Upper lobe of left lung (tissue), 6 donors: ENCODE results near the gene CARMIL1. TPM values are rescaled to one million over a fixed set of nuclear protein-coding genes. Genes with fewer than 3 reads are reported as not detected.

Source experiments
- ATAC-seq, 2 donors: fragments of 200-7000 bp; cut with Tn5 transposase; one replicate each; pipeline ENCODE4 v1.9.1; 2022; ENCODE audit warnings: mild to moderate bottlenecking in 2 of 2, moderate library complexity in 2 of 2; ENCODE audit not compliant: low FRiP score in 2 of 2
- DNase-seq, 2 donors: peaks; one replicate each; pipeline ENCODE4 v3.0.0-alpha.2; 2019 to 2020
- H3K27ac ChIP-seq, 4 donors: fragments of 200-600 bp; sonication (generic); one replicate each; pipeline ENCODE4 v1.5.1; 2016 to 2019
- H3K27me3 ChIP-seq, 4 donors: fragments of 200-600 bp; sonication (generic); one replicate each; pipeline ENCODE4 v1.5.1; 2017 to 2019
- H3K36me3 ChIP-seq, 4 donors: fragments of 200-600 bp; sonication (generic); one replicate each; pipeline ENCODE4 v1.5.1; 2016 to 2019
- H3K4me1 ChIP-seq, 4 donors: fragments of 200-600 bp; sonication (generic); one replicate each; pipeline ENCODE4 v1.5.1; 2018 to 2019
- H3K4me3 ChIP-seq, 4 donors: fragments of 200-600 bp; sonication (generic); one replicate each; pipeline ENCODE4 v1.5.1; 2017 to 2019; ENCODE audit warnings: mild to moderate bottlenecking in 2 of 4, moderate library complexity in 1 of 4
- H3K9me3 ChIP-seq, 4 donors: fragments of 200-600 bp; sonication (generic); one replicate each; pipeline ENCODE4 v1.5.1; 2018 to 2019
- CTCF ChIP-seq, 6 experiments: fragments of 450-650 bp in 4 of 6; fragments of 200-600 bp in 2 of 6; sonication (generic) in 2 of 6; IDR thresholded peaks; one replicate each; pipeline ENCODE4 v1.5.1; 2016 to 2019; ENCODE audit warnings: antibody characterized with exemption in 6 of 6
- EP300 ChIP-seq, 4 donors: sonication (generic); formaldehyde crosslinking; IDR thresholded peaks; one replicate each; pipeline ENCODE4 v1.5.1; 2017; ENCODE audit warnings: antibody characterized with exemption in 4 of 4, control low read depth in 2 of 4
- POLR2A ChIP-seq, 4 donors: fragments of 450-650 bp; IDR thresholded peaks; one replicate each; pipeline ENCODE4 v1.5.1; 2016 to 2017; ENCODE audit warnings: antibody characterized with exemption in 4 of 4, mild to moderate bottlenecking in 2 of 4
- POLR2AphosphoS5 ChIP-seq, 2 donors: sonication (generic); formaldehyde crosslinking; IDR thresholded peaks; one replicate each; pipeline ENCODE4 v1.5.1; 2017; ENCODE audit warnings: antibody characterized with exemption in 2 of 2
- WGBS, 2 donors: methylation state at CpG; one replicate each; pipeline ENCODE4 v1.1.5; 2017 to 2018; 5-methylcytosine and 5-hydroxymethylcytosine counted together
- total RNA-seq, 6 donors: library from RNA; depleted of rRNA in 4 of 6; stranded (reverse); fragments of >200 nt in 4 of 6; gene quantifications; one replicate each; pipeline versions ENCODE4 v1.1.0 to v1.2.1, GENCODE V29; 2016 to 2021
- donor health status: DM: no; HTN: no; CAD: no; lungs with moderate emphysema.
- donor health status: DM: no; HTN: yes; CAD: no; lungs with severe emphysema.

Gene CARMIL1
- total RNA-seq, 6 donors from 2014 or later: 19.8 to 78.6 (median 44.9) TPM

GRCh38 chr6:25343984-25344383, 64.8 kb downstream of the CARMIL1 start:
- WGBS, 2 donors: 87 to 92% methylated on average over 7 of the region's 7 CpGs
- no peaks in the 10 kb centered on the region for H3K27me3 ChIP-seq
- DNase-seq: no peak
- no peak overlapping the region for H3K27ac ChIP-seq
- H3K9me3 ChIP-seq: no peaks in the 10 kb centered on the region
- no peak for TF ChIP-seq POLR2A (IDR thresholded peaks at IDR 0.05)
- peaks cover 0 to 10% (median 5%) of the 10 kb centered on the region in 4 donors for H3K4me1 ChIP-seq
- H3K36me3 ChIP-seq: no peaks in the 10 kb centered on the region
- ATAC-seq: no peak
- H3K4me3 ChIP-seq: no peak overlapping the region

GRCh38 chr6:25344827-25345226, 65.7 kb downstream of the CARMIL1 start:
- Histone ChIP-seq H3K9me3 (no peaks in the 10 kb centered on the region), H3K27ac (no peak overlapping the region), H3K27me3 (no peaks in the 10 kb centered on the region), H3K36me3 (no peaks in the 10 kb centered on the region), H3K4me1 (peaks cover 0 to 10% (median 5%) of the 10 kb centered on the region in 4 donors), H3K4me3 (no peak overlapping the region)
- ATAC-seq (no peak), DNase-seq (no peak)
- WGBS, 2 donors: 85 to 88% methylated on average over 5 of the region's 5 CpGs
- TF ChIP-seq POLR2AphosphoS5 (IDR thresholded peaks at IDR 0.05) (no peak), EP300 (IDR thresholded peaks at IDR 0.05) (no peak), POLR2A (IDR thresholded peaks at IDR 0.05) (no peak), CTCF (IDR thresholded peaks at IDR 0.05) (no peak)

GRCh38 chr6:25346064-25346463, 66.9 kb downstream of the CARMIL1 start:
- TF ChIP-seq EP300 (IDR thresholded peaks at IDR 0.05) (no peak), POLR2AphosphoS5 (IDR thresholded peaks at IDR 0.05) (no peak), CTCF (IDR thresholded peaks at IDR 0.05) (no peak), POLR2A (IDR thresholded peaks at IDR 0.05) (no peak)
- Histone ChIP-seq H3K4me3 (no peak overlapping the region), H3K9me3 (no peaks in the 10 kb centered on the region), H3K4me1 (peaks cover 7 to 20% (median 9%) of the 10 kb centered on the region in 4 donors), H3K27ac (no peak overlapping the region), H3K27me3 (no peaks in the 10 kb centered on the region), H3K36me3 (no peaks in the 10 kb centered on the region)
- DNase-seq (peak in 1 of 2 donors; percentile 26), ATAC-seq (peak in 1 of 2 donors; percentile 47)
- WGBS, 2 donors: 29 to 53% methylated on average over 3 of the region's 3 CpGs

- H3K27me3 ChIP-seq: no peaks in the 10 kb centered on the region
- H3K4me3 ChIP-seq: no peak overlapping the region
- H3K4me1 ChIP-seq: peaks cover 8 to 30% (median 13%) of the 10 kb centered on the region in 4 donors
- no peaks in the 10 kb centered on the region for H3K9me3 ChIP-seq
- TF ChIP-seq POLR2A (IDR thresholded peaks at IDR 0.05): no peak
- no peak for TF ChIP-seq CTCF (IDR thresholded peaks at IDR 0.05)
- no peak for TF ChIP-seq POLR2AphosphoS5 (IDR thresholded peaks at IDR 0.05)
- no peak for TF ChIP-seq EP300 (IDR thresholded peaks at IDR 0.05)
- H3K27ac ChIP-seq: no peak overlapping the region
- H3K36me3 ChIP-seq: no peaks in the 10 kb centered on the region
- ATAC-seq (no peak), DNase-seq (no peak)
Observed at GRCh38 chr6:25350573-25350972, 71.4 kb downstream of the CARMIL1 start.

GRCh38 chr6:25351485-25351884, 72.3 kb downstream of the CARMIL1 start:
- H3K27ac ChIP-seq: no peak overlapping the region
- no peaks in the 10 kb centered on the region for H3K9me3 ChIP-seq
- WGBS, 2 donors: 54 to 56% methylated on average over 6 of the region's 6 CpGs
- no peaks in the 10 kb centered on the region for H3K36me3 ChIP-seq
- H3K27me3 ChIP-seq: no peaks in the 10 kb centered on the region
- TF ChIP-seq POLR2AphosphoS5 (IDR thresholded peaks at IDR 0.05): peak in 1 of 2 donors; percentile 28
- peak in 1 of 4 donors; percentile 59 for TF ChIP-seq EP300 (IDR thresholded peaks at IDR 0.05)
- no peak for TF ChIP-seq POLR2A (IDR thresholded peaks at IDR 0.05)
- H3K4me3 ChIP-seq: no peak overlapping the region
- DNase-seq: peak in 1 of 2 donors; percentile 36
- peak in 1 of 2 donors; percentile 58 for ATAC-seq
- H3K4me1 ChIP-seq: peaks cover 8 to 21% (median 10%) of the 10 kb centered on the region in 4 donors

- no peak for TF ChIP-seq POLR2AphosphoS5 (IDR thresholded peaks at IDR 0.05)
- no peak for TF ChIP-seq CTCF (IDR thresholded peaks at IDR 0.05)
- TF ChIP-seq EP300 (IDR thresholded peaks at IDR 0.05): no peak
- TF ChIP-seq POLR2A (IDR thresholded peaks at IDR 0.05): no peak
- 56 to 71% methylated on average over 2 of the region's 2 CpGs for WGBS, 2 donors
- DNase-seq (no peak), ATAC-seq (no peak)
- Histone ChIP-seq H3K27me3 (no peaks in the 10 kb centered on the region), H3K27ac (no peak overlapping the region), H3K9me3 (no peaks in the 10 kb centered on the region), H3K4me1 (peaks cover 8 to 20% (median 10%) of the 10 kb centered on the region in 4 donors), H3K4me3 (no peak overlapping the region), H3K36me3 (no peaks in the 10 kb centered on the region)
Observed at GRCh38 chr6:25352285-25352684, 73.1 kb downstream of the CARMIL1 start.
